NCI-H1417 (cell line): ENCODE measurements around the gene MAP1LC3B2.
A peak's percentile ranks its signal among the peaks of the same experiment; 100 is the strongest.

Experiments
- DNase-seq, 3 experiments: peaks; one replicate each; lab custom pipeline; 2025; lab: John Stamatoyannopoulos, UW

Gene MAP1LC3B2

DNA sequence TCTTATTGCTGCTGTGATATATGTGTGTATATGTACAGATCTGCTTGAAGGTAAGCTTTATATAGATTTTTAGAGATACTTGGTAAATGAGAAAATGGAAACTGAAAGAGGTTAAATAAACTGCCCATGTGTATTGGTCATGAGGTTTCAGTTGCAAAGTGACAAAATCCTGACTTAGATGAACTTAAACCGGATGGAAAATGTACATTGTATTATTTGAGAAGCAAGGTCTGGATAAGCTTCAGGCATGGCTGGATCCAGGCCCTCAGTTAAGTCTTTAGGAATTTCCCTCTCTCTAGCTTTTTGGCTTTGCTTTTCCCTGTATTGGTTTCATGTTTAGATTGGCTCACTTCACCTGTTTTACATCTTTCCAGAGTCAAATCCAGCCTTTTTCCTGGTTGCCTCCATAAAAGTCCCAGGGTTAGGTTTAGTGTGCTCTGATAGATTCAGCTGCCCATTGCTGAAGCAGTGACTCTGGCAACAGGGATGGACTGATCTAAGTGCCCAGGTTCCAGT lies 21.0 kb upstream of the MAP1LC3B2 start:
- no peak for DNase-seq

GRCh38 chr12:116538682-116539305 lies 20.4 kb upstream of the MAP1LC3B2 start:
- no peak for DNase-seq

DNA sequence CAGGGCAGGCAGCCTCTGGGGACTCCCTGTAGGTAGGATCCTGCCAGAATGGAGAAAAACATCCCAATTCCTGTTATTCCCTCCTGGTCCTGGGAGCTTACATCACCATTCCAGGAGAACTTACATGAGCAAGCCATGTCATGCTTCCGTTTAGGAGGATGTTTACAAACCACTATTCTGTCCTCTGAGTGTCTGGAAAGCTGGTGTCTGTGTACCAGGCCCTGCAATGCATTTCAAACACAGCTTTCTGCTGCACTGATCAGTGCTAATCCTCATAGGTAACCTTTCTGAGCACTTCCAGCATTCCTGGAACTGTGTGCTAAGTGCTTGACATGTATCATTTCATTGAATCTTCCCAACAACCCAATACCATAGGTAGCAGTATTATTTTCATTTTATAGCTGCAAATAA lies 19.8 kb upstream of the MAP1LC3B2 start:
- no peak for DNase-seq

- peak in 2 of 3 experiments; percentile 29 to 43 for DNase-seq
These were observed 19.2 kb upstream of the MAP1LC3B2 start for GRCh38 chr12:116539905-116540482.

- DNase-seq: no peak
These were observed 18.5 kb upstream of the MAP1LC3B2 start for GRCh38 chr12:116540622-116541152.

- no peak for DNase-seq
These were observed 17.4 kb upstream of the MAP1LC3B2 start for GRCh38 chr12:116541547-116542344.

DNA sequence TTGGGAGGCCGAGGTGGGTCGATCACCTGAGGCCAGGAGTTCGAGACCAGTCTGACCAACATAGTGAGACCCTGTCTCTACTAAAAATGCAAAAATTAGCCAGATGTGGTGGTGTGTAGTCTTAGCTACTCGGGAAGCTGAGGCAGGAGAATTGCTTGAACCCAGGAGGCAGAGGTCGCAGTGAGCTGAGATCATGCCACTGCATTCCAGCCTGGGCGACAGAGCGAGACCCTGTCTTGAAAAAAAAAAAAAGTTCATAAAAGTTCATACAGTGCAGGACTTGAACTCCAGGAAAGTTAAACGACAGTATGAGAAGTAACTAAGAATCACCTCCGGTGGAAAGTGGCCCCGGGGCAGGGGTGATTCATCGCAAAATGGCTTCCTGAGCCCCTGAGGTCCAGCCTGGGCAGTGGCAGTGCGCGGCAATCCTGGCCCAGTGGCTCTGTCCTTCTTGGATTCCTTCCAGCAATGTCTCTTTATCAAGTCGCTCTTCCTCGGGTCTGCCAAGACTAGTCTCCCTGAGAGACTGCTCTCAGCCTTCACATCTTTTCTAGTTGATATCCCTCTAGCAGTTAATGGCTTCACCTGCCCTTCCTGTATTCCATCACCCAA lies 16.7 kb upstream of the MAP1LC3B2 start:
- no peak for DNase-seq

- no peak for DNase-seq
These were observed 14.5 kb upstream of the MAP1LC3B2 start for GRCh38 chr12:116544656-116545055.

DNA sequence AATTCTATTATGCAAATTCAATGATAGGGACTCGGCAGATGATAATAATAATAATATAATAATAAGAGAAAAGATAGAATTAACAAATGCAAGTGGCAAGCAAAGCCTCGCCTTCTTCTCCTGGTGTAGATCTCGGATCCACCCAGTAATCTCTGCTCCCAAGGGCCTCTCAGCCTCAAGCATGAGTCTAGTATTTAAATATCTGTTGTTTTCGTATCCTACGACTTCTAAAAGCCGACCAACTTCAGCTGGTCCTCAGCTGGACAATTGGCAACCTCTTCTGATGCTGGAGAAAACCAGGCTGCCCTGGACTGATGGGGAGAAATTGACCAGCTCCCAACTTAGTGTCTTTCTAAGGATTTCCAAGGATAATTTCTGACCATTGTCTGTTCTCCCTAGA lies 14.0 kb upstream of the MAP1LC3B2 start:
- DNase-seq: no peak

GRCh38 chr12:116545936-116546335 lies 13.2 kb upstream of the MAP1LC3B2 start:
- DNase-seq: no peak

- no peak for DNase-seq
These were observed 11.2 kb upstream of the MAP1LC3B2 start for GRCh38 chr12:116547955-116548501.

- no peak for DNase-seq
These were observed 9.2 kb upstream of the MAP1LC3B2 start for GRCh38 chr12:116549993-116550392.

DNA sequence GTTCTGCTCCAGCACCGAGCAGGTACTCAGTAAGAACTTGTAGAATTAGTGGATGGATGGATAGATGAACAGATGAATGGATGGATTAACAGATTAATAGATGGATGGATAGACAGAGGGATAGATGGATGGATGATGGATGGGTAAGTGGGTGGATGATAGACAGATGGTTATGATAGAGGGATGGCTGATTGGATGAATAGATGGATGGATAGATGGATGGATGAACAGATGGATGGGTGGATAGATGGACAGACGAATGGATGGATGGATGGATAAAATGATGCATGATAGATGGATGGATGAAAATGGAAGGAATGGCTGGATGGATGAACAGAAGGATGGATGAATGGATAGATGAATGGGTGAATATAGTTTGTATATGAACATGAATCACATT lies 8.0 kb upstream of the MAP1LC3B2 start:
- DNase-seq: no peak

DNA sequence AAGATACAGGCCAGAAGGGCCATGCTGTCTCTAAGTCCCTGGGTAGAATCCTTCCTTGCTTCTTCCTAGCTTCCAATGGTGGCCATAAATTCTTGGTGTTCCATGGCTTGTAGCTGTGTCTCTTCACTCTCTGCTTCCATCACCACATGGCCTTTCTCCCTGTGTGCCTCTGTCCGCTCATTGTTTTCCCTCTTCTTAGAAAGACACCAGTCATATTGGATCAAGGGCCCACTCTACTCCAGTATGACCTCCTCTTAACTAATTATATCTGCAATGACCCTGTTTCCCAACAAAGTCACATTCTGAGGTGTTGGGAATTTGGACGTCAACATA lies 7.6 kb upstream of the MAP1LC3B2 start:
- DNase-seq: no peak

DNA sequence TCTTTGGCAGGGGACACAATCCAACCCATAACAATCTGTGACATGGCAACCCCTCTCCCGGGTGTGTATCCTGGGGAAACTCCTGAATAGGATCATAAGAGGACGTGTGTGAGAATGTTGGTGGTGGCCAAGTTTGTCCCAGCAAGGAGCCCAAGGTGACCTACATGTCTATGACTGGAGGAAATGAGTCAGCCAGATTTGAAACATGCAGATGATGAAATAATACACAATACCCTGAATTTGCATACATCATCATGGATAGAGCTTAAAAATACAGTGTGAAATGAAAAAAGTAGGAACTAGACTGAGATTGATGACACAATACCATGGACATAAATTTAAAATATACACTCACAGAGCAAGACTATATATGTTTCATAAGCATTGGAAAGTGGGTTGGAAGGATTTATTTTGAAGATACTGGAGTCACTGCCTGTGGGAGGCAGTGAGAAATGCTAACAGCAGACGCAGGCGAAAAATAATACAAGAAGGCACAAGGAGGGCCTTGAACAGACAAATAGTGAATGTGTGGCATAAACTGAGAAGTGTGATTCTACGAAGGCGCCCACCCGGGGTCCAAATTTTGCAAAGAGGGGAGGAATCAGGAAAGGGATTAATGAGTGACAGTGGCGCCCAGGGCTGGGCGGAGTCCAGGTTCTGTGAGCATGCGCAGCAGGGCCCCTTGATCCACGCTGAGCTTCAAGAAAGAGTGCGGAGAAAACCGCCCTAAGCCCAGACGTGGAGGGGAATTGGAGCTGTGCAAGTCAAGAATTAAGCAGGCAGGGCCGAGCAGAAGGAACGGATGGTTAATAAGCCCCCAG lies 7.0 kb upstream of the MAP1LC3B2 start:
- DNase-seq: no peak

- DNase-seq: no peak
These were observed 6.3 kb upstream of the MAP1LC3B2 start for GRCh38 chr12:116552773-116553373.

DNA sequence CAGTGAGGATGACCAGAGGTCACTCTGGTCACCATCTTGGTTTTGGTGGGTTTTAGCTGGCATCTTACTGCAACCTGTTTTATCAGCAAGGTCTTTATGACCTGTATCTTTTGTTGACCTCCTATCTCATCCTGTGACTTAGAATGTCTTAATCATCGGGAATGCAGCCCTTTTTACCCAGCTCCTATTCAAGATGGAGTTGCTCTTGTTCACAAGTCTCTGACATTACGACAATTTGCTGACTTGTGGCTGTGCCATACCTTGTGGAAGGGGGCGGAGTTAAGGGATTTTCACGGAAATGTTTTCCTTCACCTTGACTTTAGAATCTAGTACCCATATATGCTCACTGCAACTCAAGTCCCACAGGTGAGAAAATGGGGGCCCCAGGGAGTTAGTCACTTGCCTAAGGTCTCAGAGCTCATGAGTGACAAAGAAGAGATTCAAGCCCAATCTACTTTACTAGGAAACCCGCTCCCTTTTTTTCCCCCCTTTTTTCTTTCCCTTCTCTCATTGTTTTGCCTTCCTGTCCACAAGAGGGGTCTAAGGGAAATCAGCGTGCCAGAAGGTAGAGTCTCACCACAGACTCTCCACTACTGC lies 2.7 kb upstream of the MAP1LC3B2 start:
- DNase-seq: no peak

DNA sequence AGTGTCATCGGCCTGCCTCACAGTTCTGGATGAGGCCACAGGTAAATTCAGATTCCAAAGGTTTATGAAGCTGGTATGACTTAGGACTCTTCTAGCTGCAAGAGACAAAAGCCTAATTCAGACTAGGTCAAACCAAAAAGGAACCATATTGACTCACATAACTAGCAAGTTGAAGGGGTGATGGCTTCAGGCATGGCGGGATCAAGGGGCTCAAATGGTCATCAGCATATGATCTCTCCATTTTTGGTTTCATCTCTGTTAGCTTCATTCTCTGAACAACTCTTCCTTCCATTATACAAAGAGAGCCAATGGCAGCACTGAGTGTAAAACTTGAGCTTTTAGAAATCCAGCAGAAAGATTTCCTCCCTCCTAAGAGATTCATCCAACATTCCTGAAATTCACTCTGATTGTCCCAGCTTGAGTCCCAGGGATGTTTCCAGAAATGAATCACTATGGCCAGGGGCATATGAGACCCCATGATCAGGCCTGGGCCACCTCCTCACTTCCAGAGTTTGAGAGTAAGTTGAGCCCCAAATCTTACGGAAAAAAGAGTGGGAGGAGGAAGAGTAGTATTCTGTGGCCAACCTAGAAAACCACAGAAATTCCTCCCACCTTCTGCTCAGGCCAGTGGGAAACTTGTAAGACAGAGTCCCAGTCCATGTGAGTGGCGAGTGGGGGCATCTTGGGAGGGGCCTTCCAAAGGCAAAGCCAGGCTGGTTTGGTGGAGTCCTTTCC lies 2.0 kb upstream of the MAP1LC3B2 start:
- no peak for DNase-seq

DNA sequence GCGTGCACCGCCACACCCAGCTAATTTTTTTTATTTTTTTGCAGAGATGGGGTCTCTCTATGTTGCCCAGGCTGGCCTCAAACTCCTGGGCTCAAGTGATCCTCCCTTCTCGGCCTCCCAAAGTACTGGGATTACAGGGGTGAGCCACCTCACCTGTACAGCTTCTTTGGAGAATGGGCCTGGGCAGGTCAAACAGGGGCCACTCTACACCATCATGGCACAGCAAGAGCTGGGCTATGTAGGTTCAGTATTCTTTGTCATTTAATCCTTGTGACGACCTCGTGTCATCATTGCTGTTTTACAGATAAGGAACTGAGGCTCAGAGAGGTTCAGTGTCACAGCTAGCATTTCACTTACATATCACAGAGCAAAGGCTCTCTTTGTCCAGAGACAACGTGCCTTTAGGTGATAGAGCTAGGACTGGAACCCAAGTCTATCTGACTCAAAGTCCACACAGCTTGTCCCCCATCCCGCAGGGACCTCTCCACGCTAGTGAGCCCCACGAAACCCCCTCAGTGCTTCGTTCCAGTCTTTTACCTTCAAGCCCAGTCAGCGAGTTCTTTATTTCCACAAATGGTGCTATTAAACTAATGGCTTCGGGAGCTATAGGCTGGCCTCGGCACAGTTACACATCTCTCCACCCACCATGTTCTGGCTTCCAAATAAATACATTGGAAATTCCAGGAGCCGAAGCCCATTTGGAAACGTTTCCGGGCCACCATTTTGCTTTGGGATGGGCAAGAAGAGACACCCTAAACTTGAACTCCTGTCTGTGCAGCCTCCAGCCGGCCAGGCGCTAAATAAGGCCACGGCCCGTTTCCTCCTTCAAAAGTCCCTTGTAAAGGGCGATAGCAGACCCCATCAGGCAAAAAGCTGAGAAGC lies 660 bp upstream of the MAP1LC3B2 start:
- no peak for DNase-seq
